CD14-positive monocyte (primary cell): Measurements from ENCODE around the gene ADAMTS20. TPM values are rescaled to one million over a fixed set of nuclear protein-coding genes. Genes with fewer than 3 reads are reported as not detected.

Source experiments
- DNase-seq, 3 donors: peaks; one replicate each; pipeline ENCODE4 v3.0.0-alpha.2; 2011 to 2022
- H2AFZ ChIP-seq: 2 replicates; pipeline ENCODE4 v1.6.0; 2012; ENCODE audit warnings: mild to moderate bottlenecking, low read depth, low read length, inconsistent platforms; ENCODE audit not compliant: insufficient read depth, poor library complexity, severe bottlenecking
- H3K27ac ChIP-seq, 2 donors: 1 replicate in 1 of 2; 2 replicates in 1 of 2; pipeline ENCODE4 v1.5.1; 2012 to 2013; ENCODE audit warnings: low read length in 2 of 2, control low read depth in 1 of 2, inconsistent platforms in 1 of 2, low read depth in 1 of 2, mild to moderate bottlenecking in 1 of 2
- H3K27me3 ChIP-seq, 2 donors: one replicate each; pipeline versions ENCODE4 v1.6.0 to v1.6.1; 2011 to 2013; ENCODE audit warnings: low read length in 2 of 2; ENCODE audit not compliant: control insufficient read depth in 2 of 2, insufficient read depth in 2 of 2
- H3K36me3 ChIP-seq, 2 donors: replicated peaks in 1 of 2; 1 replicate in 1 of 2; 2 replicates in 1 of 2; pipeline versions ENCODE4 v1.5.1 to v1.6.1; 2012 to 2013; ENCODE audit warnings: low read length in 2 of 2, control low read depth in 1 of 2, inconsistent platforms in 1 of 2, mild to moderate bottlenecking in 1 of 2; ENCODE audit not compliant: insufficient read depth in 2 of 2, control insufficient read depth in 1 of 2
- H3K4me1 ChIP-seq, 2 donors: 1 replicate in 1 of 2; 2 replicates in 1 of 2; pipeline versions ENCODE4 v1.5.1 to v1.6.1; 2012 to 2013; ENCODE audit warnings: low read length in 2 of 2, control low read depth in 1 of 2, inconsistent platforms in 1 of 2, mild to moderate bottlenecking in 1 of 2, moderate library complexity in 1 of 2; ENCODE audit not compliant: insufficient read depth in 2 of 2, control insufficient read depth in 1 of 2
- H3K4me2 ChIP-seq: replicated peaks from 2 replicates; pipeline ENCODE3; 2012; ENCODE audit warnings: low read length, moderate library complexity, mild to moderate bottlenecking; ENCODE audit not compliant: poor library complexity, severe bottlenecking; ENCODE audit errors: extremely low read depth
- H3K4me3 ChIP-seq, 3 experiments: fragments of 200-600 bp in 1 of 3; sonication (generic) in 1 of 3; replicated peaks in 1 of 3; 1 replicate in 2 of 3; 2 replicates in 1 of 3; pipeline ENCODE4 v1.5.1; 2011 to 2013; ENCODE audit warnings: low read length in 3 of 3, mild to moderate bottlenecking in 3 of 3, control low read depth in 2 of 3, low read depth in 2 of 3, inconsistent platforms in 1 of 3, moderate library complexity in 1 of 3
- H3K79me2 ChIP-seq: 2 replicates; pipeline ENCODE4 v1.6.0; 2012; ENCODE audit warnings: mild to moderate bottlenecking, control low read depth, inconsistent platforms, low read length, moderate library complexity; ENCODE audit not compliant: insufficient read depth
- H3K9ac ChIP-seq: 2 replicates; pipeline ENCODE4 v1.6.0; 2017; ENCODE audit warnings: low read length, mild to moderate bottlenecking; ENCODE audit not compliant: insufficient read depth, poor library complexity, severe bottlenecking
- H3K9me3 ChIP-seq, 2 donors: replicated peaks in 1 of 2; 1 replicate in 1 of 2; 2 replicates in 1 of 2; pipeline versions ENCODE4 v1.5.1 to v1.6.1; 2012 to 2013; ENCODE audit warnings: low read length in 2 of 2, control low read depth in 1 of 2; ENCODE audit not compliant: control insufficient read depth in 1 of 2, insufficient read depth in 1 of 2
- H4K20me1 ChIP-seq: 2 replicates; pipeline ENCODE4 v1.6.0; 2012; ENCODE audit warnings: mild to moderate bottlenecking, low read length, control low read depth, moderate library complexity; ENCODE audit not compliant: insufficient read depth
- H3K27ac Mint-ChIP-seq, 7 donors: one replicate each; pipeline ENCODE4 v1.8.0; 2020; ENCODE audit warnings: mild to moderate bottlenecking in 7 of 7, mixed read lengths in 7 of 7, moderate library complexity in 6 of 7, inconsistent platforms in 2 of 7
- H3K27me3 Mint-ChIP-seq, 3 donors: one replicate each; pipeline ENCODE4 v1.8.0; 2021 to 2022; ENCODE audit warnings: low read depth in 3 of 3, mild to moderate bottlenecking in 3 of 3, mixed read lengths in 3 of 3, moderate library complexity in 3 of 3, inconsistent platforms in 1 of 3
- H3K36me3 Mint-ChIP-seq, 2 donors: one replicate each; pipeline ENCODE4 v1.8.0; 2020; ENCODE audit warnings: mixed read lengths in 2 of 2, inconsistent platforms in 1 of 2, mild to moderate bottlenecking in 1 of 2
- H3K4me1 Mint-ChIP-seq: one replicate; pipeline ENCODE4 v1.8.0; 2020; ENCODE audit warnings: mild to moderate bottlenecking, mixed read lengths
- H3K4me3 Mint-ChIP-seq, 2 donors: one replicate each; pipeline ENCODE4 v1.8.0; 2020; ENCODE audit warnings: mild to moderate bottlenecking in 2 of 2, mixed read lengths in 2 of 2, moderate library complexity in 1 of 2
- H3K9me3 Mint-ChIP-seq, 7 donors: one replicate each; pipeline ENCODE4 v1.8.0; 2020 to 2022; ENCODE audit warnings: mixed read lengths in 7 of 7, mild to moderate bottlenecking in 6 of 7, moderate library complexity in 6 of 7, inconsistent platforms in 2 of 7
- WGBS: methylation state at CpG from one replicate; pipeline ENCODE4 v1.1.5; 2013; ENCODE audit warnings: missing lambda C conversion rate; ENCODE audit not compliant: insufficient coverage; 5-methylcytosine and 5-hydroxymethylcytosine counted together
- intact Hi-C, 2 donors: fragments of 100-400 bp; cut with micrococcal nuclease; formaldehyde crosslinking; loops; one replicate each; pipeline versions ENCODE4 v1.15.0 to v1.15.1; 2023
- polyA plus RNA-seq, 3 donors: library from polyadenylated mRNA; depleted of rRNA in 1 of 3; unstranded in 2 of 3; stranded (reverse) in 1 of 3; fragments of 300-500 nt in 2 of 3; fragments of >200 nt in 1 of 3; fragmentation: Illumina TruSeq in 2 of 3; gene quantifications; 1 replicate in 2 of 3; 2 replicates in 1 of 3; pipeline ENCODE4 v1.2.3, GENCODE V29; 2012 to 2021
- TF ChIP-seq, protein P1 (sequence below): fragments of 200-600 bp; IDR thresholded peaks from one replicate; pipeline ENCODE4 v1.8.0; 2022; ENCODE audit warnings: antibody characterized with exemption, mild to moderate bottlenecking

The ADAMTS20 gene
- polyA plus RNA-seq, 3 donors: not detected

DNA sequence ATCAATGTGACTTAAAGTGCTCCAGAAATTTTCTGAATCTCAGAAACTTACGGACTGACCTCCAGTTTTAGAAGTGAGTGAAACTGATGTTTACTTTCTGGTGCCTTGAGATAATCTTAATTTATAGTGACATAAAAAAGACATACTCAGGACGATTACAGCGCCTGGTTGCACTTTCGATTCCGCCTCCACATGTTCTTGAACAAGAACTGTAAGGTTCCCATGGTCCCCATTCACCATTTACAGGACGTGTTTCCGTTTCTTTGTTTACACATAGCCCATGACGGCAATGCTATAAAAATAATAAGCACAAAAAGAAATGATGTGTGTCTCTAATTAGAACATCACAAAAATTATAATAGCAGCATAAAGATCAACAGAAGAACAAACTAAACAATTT lies 98.2 kb downstream of the ADAMTS20 start:
- WGBS: 100% methylated on average over 3 of the region's 8 CpGs
- peaks cover 0 to 3% (median 0%) of the 10 kb centered on the region in 3 donors for H3K27me3 Mint-ChIP-seq
- Histone ChIP-seq H3K4me1 (no peaks in the 10 kb centered on the region), H3K4me3 (no peak overlapping the region), H3K79me2 (no peaks in the 10 kb centered on the region), H3K36me3 (no peaks in the 10 kb centered on the region), H3K27ac (no peak overlapping the region), H4K20me1 (no peaks in the 10 kb centered on the region), H3K9me3 (peaks cover 8 to 16% of the 10 kb centered on the region in 2 donors), H2AFZ (no peak overlapping the region), H3K4me2 (no peak overlapping the region), H3K27me3 (no peaks in the 10 kb centered on the region), H3K9ac (no peak overlapping the region)
- no peak for DNase-seq
- H3K4me3 Mint-ChIP-seq: no peak overlapping the region
- no peaks in the 10 kb centered on the region for H3K36me3 Mint-ChIP-seq
- no peak overlapping the region for H3K27ac Mint-ChIP-seq
- intact Hi-C loops: loop anchor here in 1 of 2 donors (10.0 kb wide), 1 partner anchor 779 kb away; no protein-coding TSS in a partner anchor
- peaks cover 5 to 15% (median 10%) of the 10 kb centered on the region in 7 donors for H3K9me3 Mint-ChIP-seq
- TF ChIP-seq, protein P1, sequence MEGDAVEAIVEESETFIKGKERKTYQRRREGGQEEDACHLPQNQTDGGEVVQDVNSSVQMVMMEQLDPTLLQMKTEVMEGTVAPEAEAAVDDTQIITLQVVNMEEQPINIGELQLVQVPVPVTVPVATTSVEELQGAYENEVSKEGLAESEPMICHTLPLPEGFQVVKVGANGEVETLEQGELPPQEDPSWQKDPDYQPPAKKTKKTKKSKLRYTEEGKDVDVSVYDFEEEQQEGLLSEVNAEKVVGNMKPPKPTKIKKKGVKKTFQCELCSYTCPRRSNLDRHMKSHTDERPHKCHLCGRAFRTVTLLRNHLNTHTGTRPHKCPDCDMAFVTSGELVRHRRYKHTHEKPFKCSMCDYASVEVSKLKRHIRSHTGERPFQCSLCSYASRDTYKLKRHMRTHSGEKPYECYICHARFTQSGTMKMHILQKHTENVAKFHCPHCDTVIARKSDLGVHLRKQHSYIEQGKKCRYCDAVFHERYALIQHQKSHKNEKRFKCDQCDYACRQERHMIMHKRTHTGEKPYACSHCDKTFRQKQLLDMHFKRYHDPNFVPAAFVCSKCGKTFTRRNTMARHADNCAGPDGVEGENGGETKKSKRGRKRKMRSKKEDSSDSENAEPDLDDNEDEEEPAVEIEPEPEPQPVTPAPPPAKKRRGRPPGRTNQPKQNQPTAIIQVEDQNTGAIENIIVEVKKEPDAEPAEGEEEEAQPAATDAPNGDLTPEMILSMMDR: no peak
- H3K4me1 Mint-ChIP-seq: no peaks in the 10 kb centered on the region

DNA sequence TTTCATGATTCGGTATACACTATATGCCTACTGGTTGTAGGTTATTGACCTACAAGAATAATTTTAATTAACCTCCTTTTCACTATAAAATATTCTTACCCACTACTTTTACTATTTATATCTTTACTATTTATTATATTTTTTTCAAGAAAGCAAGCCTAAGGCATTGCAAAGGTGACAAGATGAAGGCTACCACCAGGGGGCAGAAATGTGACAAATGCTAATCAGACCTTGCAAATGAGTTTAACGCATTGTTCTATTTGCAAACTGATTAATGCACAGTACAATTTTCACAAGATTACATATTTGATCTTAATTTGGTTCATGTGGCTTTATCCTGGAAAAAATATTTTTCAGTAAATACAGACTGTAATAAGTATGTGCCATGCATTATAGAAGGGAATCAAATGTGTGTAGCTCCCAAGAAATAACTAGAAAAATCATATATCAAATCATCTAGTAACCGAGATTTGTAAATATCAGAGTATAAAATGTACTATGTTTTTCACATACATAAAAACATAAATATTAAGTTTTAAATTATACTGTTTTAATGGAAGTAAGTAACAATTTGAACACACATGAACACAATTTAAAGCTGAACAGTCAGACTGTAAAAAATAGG lies 107.0 kb downstream of the ADAMTS20 start:
- H3K27ac ChIP-seq: no peak overlapping the region
- no peak overlapping the region for H3K4me2 ChIP-seq
- no peak overlapping the region for H3K27ac Mint-ChIP-seq
- intact Hi-C loops: loop anchor here (10.0 kb wide), 1 partner anchor 440 kb away; no protein-coding TSS in a partner anchor
- H3K4me3 ChIP-seq: no peak overlapping the region
- no peaks in the 10 kb centered on the region for H3K79me2 ChIP-seq
- H3K4me1 ChIP-seq: no peaks in the 10 kb centered on the region
- TF ChIP-seq, protein P1: peak; percentile 77
- H4K20me1 ChIP-seq: no peaks in the 10 kb centered on the region
- peaks cover 2% of the 10 kb centered on the region in 3 donors for H3K27me3 Mint-ChIP-seq
- no peak overlapping the region for H3K4me3 Mint-ChIP-seq
- WGBS: no CpG with 5 or more reads among the region's 3 CpGs
- H3K9me3 ChIP-seq: no peaks in the 10 kb centered on the region
- H3K36me3 Mint-ChIP-seq: no peaks in the 10 kb centered on the region
- H2AFZ ChIP-seq: no peak overlapping the region
- H3K9me3 Mint-ChIP-seq: peaks cover 0 to 3% (median 0%) of the 10 kb centered on the region in 7 donors
- H3K9ac ChIP-seq: no peak overlapping the region
- H3K4me1 Mint-ChIP-seq: no peaks in the 10 kb centered on the region
- peak in 2 of 3 donors; percentile 0 to 5 for DNase-seq
- no peaks in the 10 kb centered on the region for H3K36me3 ChIP-seq
- no peaks in the 10 kb centered on the region for H3K27me3 ChIP-seq
